Measurements from ENCODE around the gene DCAF5.

The DCAF5 gene

DNA sequence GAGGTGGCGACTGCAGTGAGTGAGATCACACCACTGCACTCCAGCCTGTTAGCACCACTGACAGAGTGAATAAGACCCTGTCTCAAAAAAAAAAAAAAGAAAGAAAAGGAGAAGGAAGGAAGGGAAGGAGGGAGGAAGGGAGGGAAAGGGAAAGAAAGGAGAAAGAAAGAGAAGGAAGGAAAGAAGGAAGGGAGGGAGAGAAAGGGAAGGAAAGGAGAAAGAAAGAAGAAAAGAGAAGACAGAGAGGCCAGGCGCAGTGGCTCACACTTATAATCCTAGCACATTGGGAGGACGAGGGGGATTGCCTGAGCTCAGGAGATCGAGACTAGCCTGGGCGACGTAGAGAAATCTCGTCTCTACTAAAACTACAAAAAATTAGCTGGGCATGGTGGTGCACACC lies 13.2 kb downstream of the DCAF5 start:
- no peak for DNase-seq

DNA sequence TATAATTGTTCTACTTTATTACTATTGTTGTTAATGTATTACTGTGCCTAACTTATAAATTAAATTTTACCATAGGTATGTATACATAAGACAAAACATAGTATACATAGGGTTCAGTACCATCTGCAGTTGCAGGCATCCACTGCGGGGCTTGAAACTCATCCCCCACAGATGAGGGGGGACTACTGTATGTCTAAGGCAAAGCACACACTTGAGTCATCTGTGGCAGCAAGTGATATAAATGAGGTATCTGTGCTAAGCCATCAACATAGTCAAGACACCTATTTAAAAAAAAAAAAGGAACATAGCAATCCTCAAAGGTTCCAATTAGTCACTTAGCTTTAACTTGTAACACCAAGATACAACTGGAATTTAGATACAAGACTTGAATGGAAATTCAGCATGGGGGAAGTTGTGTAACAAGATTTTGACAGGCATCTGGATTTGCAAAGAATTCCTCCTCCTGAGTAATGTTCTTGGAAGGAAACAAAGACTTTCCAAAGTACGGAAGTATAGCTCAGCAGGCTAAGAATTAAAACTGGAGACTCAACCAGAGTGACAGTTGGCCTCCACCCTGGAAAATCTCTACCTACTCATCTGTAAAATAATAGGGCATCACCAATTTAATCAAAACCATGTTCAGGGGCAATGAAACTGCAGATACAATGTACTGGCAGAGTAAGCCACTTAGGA lies 14.9 kb downstream of the DCAF5 start:
- no peak for DNase-seq

DNA sequence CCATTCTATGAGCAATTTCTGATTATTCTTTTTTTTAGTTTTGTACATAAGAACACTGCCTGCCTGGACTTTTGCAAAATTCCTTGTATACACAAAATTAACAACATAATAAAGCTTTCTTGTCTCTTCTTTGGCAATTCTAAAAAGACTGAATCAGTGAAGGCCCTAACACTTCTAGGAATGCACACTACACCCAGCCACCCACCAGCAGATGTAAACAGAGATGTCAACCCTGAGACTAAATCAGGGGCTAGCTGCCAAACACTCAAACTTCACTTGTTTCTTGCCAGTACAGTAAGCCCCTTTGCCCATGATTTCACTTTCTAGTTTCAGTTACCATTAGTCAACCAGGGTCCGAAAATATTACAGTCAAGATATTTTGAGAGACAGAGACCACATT lies 15.5 kb downstream of the DCAF5 start:
- no peak for DNase-seq

DNA sequence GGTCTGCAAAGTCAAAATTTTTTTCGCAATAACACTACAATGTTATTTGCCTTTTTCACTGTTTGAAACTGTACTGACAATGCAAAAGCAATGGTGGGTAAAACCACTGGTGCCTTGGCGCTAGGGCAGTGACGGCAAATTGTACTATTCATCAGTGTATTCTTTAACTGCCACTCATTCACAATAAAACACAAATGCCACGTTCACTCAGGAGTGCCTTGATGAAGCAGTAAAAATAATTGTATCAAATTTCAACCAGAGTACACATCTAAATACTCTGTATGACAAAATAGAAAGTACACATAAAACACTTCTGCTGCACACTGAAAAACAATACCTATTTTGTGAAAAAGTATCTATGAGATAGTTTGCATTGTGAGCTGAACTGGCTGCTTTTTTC lies 17.8 kb downstream of the DCAF5 start:
- no peak for DNase-seq

DNA sequence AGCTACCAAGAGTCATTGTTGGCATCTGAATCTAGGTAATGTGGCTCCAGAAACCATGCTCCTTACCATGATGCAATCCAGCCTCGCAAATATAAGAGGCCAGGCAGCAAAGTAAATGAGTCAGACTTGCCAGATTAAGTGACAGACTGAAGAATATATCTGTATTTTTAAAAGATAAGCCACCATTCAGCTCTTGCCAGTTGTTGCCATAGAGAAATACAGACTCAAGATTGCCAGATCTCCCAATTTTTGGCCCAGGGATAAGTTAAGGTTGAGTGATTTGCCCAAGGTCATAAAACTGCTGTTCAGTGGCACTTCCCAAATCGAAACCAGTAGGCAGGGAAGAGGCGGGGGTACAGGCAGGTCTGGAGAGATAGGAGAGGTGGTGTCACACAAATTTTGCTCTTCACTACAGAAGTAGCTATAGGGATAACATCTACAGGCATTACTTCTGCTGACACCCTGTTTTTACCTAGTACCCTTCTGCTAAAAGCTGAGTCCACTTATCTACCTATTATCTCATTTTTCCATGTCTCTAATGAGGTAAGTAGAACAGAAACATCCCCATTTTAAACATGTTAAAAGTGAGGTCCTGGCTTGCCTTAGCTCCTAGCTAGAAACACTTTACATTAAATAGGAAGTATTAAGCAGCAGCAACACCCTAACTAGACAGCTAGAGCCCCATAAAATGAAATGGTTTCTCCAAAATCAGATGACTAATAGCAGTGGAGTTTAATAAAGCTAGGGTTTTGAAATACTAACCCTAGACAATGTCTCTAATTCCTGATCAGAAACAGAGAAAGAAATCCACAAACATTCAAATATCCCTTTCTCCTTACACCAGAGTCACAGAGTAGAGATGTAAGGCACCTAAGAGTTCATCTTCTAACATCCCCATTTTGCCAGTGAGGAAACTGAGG lies 19.5 kb downstream of the DCAF5 start:
- no peak for DNase-seq

DNA sequence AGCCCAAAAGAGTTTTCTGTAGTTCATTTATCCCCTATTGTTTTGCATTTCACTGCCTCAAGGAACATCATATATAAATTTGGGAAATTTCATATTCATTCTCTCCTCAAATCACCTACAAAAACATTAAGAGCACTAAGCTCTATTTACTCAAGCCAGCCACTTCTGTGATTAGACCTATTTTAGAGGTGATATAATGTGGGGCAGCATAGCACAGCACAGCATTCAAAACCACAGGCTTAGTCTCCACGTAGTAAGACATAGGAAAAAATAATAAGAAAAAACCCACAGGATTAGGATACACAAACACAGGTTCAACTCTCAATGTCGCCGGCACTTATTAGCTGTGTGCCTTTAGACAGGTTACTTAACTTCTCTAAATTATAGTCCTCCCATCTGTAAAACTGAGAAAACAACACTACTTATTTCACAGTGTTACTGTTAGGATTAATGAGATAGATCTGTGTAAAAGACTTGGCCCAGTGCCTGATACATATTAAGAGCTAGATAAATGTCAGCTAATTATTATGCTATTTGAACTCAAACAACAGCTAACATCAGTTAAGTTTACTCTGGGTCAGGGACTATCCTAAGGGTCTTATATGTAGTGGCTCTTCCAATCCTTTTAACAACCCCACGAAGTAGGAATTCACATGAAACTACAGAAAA lies 20.3 kb downstream of the DCAF5 start:
- DNase-seq, result peak; percentile 28

DNA sequence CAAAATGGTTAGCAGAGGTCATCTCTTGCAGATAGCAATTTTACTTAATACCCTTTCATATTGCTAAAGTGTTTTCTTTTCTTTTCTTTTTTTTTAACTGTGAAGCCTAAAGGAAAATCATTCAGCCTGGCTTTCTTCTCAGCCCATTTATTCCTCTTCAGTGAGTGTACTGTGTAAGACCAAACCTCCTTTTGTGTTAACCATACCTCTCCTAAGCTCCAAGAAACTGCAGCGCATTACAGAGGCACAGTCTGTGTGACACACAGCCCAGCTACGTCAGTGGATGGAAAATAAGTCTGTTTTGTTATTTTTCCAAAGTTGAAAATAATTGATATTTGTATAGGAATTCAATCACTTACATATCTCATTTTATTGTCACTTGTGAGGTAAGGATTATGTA lies 21.7 kb downstream of the DCAF5 start:
- no peak for DNase-seq

DNA sequence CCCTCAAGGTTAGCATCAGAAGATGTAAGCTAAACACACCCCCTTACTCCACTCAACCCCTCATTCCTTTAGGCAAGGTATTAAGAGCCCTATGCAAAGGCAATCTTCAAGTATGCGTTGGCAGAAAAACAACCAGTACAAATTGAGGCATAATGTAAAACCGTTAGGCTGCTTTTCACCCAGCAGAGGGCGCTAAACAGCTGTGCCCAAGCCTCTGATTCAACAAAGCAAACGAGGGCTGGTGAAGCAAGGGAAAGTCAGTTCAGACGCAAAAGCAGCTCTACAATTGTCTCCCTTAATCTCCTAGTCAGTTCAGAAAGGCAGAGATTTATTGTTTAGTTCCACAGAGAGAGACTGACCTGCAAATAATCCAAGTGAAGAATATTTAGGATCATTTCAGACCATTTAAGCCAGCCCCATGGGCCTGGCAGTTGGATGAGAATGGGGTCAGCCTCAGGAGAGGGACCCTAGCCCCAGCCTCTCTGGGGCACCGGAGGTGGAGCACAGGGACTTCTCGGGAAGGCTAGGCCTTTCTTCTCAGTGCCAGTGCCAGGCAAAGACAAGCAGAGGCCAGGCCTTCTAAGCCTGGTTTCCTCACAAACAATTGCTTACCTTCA lies 23.5 kb downstream of the DCAF5 start:
- peak; percentile 85 for DNase-seq

DNA sequence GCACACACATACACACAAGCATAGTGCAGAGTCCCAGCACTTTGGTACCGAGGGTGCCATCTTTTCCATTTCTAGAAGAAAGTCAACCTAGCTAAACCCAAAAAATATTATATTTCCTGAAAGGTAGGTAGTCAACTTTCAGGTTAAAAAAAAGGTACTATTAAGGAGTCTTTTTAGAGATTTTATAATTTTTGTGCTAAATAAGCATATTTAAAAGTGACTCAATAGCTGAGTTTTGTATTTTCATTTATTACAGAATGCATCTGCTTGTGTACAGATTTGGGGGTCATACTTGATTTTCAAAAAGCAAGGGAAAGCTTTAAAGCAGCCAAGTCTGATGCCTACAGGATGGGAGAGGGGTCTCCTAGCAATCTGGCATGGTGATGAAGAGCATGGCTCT lies 34.6 kb downstream of the DCAF5 start:
- DNase-seq, result no peak

DNA sequence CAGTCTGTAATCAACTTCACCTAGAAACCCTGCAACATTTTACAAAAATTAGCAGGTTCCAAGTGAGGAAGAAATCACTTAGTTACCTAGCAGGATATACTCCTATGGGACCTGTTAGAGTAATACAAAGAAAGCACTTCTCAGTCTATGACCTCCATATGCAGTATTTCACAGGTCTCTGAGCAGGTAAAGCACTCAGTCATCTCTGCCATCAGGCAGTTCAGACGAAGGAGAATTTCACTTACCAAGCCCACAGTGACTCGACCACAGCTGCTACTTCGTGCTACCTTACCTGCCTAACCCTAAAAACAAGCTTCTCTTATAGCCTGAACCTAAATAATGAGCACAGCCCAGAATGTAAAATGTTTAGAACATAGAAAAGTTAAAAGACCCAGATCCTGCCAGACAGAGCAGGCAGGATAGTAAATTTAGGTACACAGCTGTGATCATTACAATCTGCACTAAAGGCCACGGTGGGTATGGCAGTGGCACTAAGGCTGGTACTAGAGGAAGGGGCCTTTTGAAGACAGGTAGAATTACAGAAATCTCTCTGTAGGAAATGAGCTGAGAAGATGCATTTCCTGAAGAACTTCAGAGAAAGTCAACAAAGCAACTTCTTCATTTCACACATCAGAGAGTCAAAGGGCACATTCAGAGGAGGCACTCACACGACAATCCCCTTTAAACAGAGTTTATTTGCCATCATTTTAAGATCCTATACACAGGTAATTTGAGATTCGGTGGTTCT lies 35.7 kb downstream of the DCAF5 start:
- no peak for DNase-seq

DNA sequence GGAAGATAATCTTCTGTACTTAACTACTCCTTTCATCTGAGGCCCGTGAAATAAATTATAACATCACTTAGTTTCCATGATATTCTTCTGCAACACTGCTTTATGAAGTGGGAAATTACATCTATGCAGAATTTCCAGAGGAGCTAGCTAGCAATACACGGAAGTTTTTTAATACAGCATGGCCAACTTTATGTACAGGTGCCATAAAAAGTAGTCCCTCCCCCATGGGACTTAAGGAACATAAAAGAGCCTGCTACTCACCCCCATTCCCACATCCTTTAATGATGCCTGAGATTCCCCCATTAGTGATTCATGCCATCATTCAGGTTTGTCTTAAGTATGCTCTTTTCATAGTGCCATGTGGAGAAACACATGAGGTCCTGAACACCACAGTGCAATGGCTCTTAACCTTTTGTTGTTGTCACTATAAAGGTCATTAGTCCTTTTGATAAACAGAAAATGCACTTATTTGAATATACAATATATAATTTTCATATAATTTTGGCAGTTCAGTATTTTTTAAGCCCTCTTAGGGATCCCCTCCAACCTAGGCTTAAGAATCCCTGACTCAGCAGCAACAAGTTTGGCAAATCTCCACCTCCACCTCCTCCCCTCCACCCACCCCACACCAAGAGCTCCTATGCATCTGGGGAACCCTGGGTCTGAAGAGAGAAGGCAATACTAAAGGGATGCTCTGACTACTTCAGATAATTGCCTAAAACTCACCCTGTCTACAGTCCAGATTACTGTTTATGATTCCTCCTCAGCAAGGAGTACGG lies 37.3 kb downstream of the DCAF5 start:
- no peak for DNase-seq

DNA sequence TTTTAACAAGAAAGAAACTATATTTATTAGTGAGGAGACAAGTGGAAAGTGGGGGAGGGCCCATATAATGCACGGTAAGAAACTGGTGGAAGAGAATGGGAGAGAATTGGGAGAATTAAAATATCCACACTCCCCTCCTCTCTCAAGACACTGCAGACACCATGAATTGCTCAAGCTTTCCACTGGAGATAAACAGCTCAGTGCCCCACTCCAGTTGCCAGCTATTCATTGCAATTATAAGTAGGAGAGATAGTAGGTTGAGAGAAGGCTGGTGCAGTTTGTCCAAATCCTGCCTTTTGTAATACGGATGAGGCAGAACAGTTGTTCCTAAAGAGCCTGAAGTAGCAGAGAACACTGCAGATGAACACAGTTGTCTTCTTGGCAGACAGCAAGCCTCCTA lies 38.2 kb downstream of the DCAF5 start:
- DNase-seq, result no peak

DNA sequence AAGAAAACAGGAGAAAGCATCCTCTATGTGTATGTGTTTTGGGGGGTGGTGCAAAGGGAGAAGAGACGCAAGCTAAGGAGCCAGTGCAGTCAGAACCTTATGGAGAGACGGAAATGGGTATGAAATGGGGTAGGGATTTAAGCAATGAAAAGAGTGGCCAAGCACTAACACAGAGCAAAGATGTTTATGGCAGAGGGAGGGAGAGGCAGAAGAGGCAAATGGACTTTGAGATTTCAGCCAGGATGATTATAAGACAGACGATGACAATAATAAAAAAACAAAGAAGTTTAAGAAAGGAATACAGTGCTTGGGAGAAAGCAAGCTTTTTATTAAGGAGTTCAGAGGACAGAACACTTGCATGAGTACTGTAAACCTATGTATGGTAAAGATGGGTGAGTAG lies 44.6 kb downstream of the DCAF5 start:
- DNase-seq, result no peak

DNA sequence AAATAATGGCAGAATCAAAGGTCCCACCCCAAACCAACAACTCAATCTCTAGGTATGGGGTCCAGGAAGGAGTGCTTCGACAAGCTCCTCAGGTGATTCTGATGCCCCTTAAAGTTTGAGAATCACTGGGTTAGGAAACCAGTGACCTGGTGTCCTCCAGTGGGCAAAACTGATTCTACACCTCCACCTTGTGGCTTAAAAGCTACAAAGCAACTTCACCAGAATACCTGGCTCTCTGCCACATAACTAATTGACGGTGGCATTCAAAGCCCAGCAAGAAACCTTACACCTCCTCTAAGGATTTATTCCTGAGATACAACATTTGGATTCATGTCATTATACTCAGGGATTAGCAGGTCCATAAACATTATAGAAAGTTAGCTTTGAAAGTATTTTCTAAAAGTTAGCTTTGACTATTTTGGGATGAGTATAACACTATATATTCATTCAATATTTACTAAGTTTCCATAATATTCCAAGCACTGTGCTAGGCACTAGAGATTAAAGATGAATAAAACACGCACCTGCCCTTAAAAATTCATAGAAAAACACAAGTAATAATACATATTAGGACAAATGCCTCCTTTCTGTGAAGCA lies 45.4 kb downstream of the DCAF5 start:
- peak; percentile 78 for DNase-seq

DNA sequence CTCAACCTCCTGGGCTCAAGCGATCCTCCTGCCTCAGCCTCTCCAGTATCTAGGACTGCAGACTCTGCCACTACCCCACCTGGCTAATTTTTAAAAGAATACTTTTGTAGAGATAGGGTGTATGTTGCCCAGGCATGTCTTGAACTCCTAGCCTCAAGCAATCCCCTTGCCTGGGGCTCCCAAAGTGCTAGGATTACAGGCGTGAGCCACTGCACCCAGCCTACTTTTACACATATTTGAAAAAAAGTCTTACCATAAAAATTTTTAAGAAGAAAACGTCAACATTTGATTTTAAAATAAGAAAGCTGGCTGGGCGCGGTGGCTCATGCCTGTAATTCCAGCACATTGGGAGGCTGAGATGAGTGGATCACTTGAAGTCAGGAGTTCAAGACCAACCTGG lies 46.5 kb downstream of the DCAF5 start:
- no peak for DNase-seq

DNA sequence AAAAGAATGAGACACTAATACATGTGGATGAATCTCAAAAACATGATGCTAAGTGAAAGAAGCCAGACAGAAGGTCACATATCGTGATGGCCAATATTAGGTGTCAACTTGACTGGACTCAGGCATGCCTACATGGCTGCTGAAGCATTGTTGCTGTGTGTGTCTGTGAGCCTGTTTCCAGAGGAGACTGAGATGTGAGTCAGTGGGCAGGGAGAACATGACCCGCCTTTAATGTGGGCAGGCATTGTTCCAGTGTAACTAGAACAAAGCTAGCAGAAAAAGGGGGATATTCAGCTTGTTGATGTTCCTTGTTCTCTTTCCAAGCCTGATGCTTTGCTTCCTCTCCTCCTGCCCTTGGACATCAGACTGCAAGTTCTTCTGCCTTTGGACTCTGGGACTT lies 47.6 kb downstream of the DCAF5 start:
- no peak for DNase-seq

DNA sequence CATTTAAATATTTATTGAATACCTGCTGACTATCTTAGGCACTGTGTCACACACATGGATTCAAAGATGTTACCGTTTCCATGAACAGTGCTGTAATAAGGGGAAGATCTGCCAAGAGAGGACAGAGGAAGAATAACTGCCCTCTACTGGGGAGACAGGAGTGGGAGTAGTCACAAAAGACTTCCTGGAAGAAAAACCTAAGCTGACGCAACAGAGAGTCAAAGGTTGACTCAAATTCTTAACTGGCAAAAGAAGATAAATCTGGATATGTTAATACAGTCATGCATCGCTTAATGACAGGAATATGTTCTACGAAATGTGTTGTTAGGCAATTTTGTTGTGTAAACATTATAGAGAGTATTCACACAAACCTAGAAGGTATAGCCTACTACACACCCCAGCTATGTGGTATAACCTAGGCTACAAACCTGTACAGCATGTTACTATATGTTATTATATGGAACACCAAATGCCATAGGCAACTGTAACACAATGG lies 51.5 kb downstream of the DCAF5 start:
- peak; percentile 47 for DNase-seq

DNA sequence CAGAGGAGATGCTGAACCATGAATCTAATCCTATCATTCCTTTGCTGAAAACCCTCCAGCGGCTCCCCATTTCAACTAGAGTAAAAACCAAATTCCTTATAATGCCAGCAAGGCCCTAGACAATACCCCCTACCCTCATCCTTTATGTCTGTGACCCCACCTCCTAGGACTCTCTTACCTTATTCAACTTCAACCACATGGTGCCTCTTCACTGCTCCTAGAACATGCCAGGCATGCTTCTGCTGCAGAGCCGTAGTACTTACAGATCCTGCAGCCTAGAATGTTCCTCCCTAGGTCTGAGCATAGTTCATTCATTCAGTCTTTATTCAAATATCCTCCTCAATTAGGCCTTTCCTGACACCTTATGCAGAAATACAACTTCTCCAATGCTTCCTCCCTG lies 54.9 kb downstream of the DCAF5 start:
- DNase-seq, result no peak

DNA sequence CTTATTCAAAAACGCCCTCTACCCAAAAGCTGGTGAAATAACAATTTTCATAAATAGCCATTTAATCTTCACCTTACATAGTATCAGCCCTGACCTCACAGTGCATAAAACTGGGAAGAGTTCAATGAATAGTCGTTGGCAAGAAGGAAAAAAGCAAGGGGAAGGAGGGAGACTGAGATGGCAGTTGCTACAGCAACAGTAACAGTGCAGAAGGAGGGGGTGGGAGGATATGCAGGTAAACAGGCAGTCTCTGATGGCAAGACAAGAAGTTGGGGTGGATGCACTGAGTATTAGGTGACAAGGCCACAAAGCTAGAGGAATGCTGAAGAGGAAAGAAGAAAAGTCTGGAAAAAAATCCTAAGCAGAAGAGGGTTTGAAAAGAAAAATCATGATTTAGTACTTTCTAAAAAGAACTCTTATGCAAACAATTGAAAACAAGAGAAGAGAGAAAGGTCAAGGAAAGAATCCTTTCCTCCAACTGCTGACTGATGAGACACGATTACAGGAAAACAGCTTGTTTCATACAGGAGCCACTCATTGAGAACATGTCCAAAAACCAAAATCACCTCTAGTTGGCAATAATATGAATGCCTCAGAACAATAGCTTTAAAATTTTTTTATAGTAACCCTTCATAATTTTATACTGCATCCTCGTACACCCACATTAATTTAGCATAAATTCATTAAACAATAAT lies 56.0 kb downstream of the DCAF5 start:
- no peak for DNase-seq

DNA sequence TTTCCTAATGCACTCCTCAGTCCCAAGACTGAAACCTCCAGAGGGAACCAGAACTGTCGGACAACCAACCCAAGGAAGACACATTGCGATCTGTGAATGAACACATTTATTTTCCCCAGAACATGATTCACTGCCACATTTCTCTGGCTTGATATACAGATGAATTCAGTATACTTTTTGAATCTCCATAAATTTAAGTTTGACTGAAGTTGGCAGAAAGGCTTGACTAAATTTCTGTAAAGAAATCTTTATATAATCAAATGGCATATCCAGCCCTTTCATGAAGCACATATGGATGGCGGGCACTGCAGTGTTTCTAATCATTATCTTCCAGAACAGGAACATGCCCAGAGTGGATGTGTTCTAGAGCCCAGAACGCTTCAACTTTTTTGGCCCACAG lies 56.7 kb downstream of the DCAF5 start:
- no peak for DNase-seq

DNA sequence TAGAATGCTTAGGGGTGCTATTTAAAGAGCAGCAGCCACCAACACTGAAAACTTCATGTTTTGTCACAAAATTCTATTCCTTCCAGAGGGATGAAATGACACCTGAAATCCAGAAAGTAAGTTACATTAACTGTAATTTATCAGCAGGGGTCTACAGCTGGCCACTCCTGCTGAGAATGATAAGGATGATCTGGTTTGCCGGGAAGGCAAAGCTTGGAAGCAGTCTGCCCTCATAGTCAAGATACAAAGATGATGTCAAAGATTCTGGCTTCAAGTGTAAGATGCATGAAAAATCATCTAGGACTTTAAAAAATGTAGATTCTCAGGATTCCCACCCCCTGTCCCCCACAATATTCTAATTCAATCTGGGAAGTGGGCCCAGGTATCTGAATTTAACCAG lies 58.4 kb downstream of the DCAF5 start:
- DNase-seq, result no peak
